ENCODE data around the gene SLC44A1. TPM values are rescaled to one million over a fixed set of nuclear protein-coding genes. Genes with fewer than 3 reads are reported as not detected.

SLC44A1 gene
- total and polyA plus RNA-seq, 2 of the 13 experiments (the other 11 are each of a cell fraction or from before 2014, with no cell fraction given): 21.4 to 40.8 TPM

DNA sequence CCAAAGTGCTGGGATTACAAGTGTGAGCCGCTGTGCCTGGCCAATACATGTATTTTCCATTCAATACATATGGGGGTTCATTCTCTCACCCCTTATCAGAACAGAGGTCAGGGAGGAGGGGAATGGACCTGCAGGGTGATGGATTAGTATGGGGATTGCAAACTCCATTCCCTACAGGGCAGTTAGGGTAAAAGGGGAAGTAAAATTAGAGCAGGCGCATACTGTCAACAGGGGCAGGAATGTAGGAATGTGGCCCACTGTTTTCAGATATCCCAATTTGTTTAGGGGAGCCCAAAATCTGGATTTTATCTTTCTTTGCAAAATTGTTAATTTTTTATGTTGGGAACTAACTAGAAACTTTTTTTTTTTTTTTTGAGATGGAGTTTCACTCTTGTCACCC, 46.4 kb upstream of the SLC44A1 start:
- no TSS peak for BruUV-seq (replicated peaks)

More for the DNA sequence above, 46.4 kb upstream of the SLC44A1 start:
- ChIA-PET POLR2A (no interaction called here), CTCF (ENCODE audit: low intra/inter-chr PET ratio, low total read pairs) (no interaction called here)
- TF ChIP-seq STAG1 (CRISPR knock-in tag; IDR thresholded peaks at IDR 0.05) (no peak), ZNF614 (CRISPR knock-in tag; IDR thresholded peaks at IDR 0.05; ENCODE audit: borderline replicate concordance) (no peak), SIX4 (CRISPR knock-in tag; IDR thresholded peaks at IDR 0.05) (no peak), ZNF567 (CRISPR knock-in tag; IDR thresholded peaks at IDR 0.05; ENCODE audit: borderline replicate concordance) (no peak), SCMH1 (CRISPR knock-in tag; IDR thresholded peaks at IDR 0.05; ENCODE audit: borderline replicate concordance) (no peak), ZNF24 (IDR thresholded peaks at IDR 0.05) (no peak), ZSCAN9 (CRISPR knock-in tag; IDR thresholded peaks at IDR 0.05; ENCODE audit: borderline replicate concordance) (no peak), KDM4B (CRISPR knock-in tag; IDR thresholded peaks at IDR 0.05) (no peak), RBM39 (IDR thresholded peaks at IDR 0.05; ENCODE audit: low read depth, low read length, poor library complexity, severe bottlenecking) (no peak), ZNF652 (CRISPR knock-in tag; IDR thresholded peaks at IDR 0.05; ENCODE audit: borderline replicate concordance, low read depth) (no peak), POLR2AphosphoS5 (IDR thresholded peaks at IDR 0.05; ENCODE audit: low read depth, low read length) (no peak), ZNF343 (CRISPR knock-in tag; IDR thresholded peaks at IDR 0.05) (no peak), TCF7 (IDR thresholded peaks at IDR 0.05; ENCODE audit: low read depth) (no peak), WIZ (CRISPR knock-in tag; IDR thresholded peaks at IDR 0.05) (no peak), SALL1 (CRISPR knock-in tag; IDR thresholded peaks at IDR 0.05) (no peak)
- TF ChIP-seq, protein P1, sequence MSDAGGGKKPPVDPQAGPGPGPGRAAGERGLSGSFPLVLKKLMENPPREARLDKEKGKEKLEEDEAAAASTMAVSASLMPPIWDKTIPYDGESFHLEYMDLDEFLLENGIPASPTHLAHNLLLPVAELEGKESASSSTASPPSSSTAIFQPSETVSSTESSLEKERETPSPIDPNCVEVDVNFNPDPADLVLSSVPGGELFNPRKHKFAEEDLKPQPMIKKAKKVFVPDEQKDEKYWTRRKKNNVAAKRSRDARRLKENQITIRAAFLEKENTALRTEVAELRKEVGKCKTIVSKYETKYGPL (CRISPR knock-in tag; IDR thresholded peaks at IDR 0.05): no peak
- TF ChIP-seq, protein P2, sequence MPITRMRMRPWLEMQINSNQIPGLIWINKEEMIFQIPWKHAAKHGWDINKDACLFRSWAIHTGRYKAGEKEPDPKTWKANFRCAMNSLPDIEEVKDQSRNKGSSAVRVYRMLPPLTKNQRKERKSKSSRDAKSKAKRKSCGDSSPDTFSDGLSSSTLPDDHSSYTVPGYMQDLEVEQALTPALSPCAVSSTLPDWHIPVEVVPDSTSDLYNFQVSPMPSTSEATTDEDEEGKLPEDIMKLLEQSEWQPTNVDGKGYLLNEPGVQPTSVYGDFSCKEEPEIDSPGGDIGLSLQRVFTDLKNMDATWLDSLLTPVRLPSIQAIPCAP (CRISPR knock-in tag; IDR thresholded peaks at IDR 0.05; ENCODE audit: low read depth): no peak
- TF ChIP-seq, protein P3, sequence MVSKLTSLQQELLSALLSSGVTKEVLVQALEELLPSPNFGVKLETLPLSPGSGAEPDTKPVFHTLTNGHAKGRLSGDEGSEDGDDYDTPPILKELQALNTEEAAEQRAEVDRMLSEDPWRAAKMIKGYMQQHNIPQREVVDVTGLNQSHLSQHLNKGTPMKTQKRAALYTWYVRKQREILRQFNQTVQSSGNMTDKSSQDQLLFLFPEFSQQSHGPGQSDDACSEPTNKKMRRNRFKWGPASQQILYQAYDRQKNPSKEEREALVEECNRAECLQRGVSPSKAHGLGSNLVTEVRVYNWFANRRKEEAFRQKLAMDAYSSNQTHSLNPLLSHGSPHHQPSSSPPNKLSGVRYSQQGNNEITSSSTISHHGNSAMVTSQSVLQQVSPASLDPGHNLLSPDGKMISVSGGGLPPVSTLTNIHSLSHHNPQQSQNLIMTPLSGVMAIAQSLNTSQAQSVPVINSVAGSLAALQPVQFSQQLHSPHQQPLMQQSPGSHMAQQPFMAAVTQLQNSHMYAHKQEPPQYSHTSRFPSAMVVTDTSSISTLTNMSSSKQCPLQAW (CRISPR knock-in tag; IDR thresholded peaks at IDR 0.05): no peak
- TF ChIP-seq, protein P4, sequence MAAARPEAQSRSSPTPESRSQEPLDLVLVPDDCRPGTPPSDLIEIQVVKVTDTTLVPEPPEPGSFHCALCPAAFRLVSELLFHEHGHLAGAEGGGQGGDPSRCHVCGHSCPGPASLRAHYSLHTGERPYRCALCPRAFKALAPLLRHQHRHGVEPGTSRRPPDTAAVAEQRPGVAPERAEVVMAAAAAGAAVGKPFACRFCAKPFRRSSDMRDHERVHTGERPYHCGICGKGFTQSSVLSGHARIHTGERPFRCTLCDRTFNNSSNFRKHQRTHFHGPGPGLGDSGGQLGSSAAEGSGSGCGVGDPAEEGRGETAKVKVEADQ (CRISPR knock-in tag; IDR thresholded peaks at IDR 0.05; ENCODE audit: borderline replicate concordance): no peak
- TF ChIP-seq, protein P5, sequence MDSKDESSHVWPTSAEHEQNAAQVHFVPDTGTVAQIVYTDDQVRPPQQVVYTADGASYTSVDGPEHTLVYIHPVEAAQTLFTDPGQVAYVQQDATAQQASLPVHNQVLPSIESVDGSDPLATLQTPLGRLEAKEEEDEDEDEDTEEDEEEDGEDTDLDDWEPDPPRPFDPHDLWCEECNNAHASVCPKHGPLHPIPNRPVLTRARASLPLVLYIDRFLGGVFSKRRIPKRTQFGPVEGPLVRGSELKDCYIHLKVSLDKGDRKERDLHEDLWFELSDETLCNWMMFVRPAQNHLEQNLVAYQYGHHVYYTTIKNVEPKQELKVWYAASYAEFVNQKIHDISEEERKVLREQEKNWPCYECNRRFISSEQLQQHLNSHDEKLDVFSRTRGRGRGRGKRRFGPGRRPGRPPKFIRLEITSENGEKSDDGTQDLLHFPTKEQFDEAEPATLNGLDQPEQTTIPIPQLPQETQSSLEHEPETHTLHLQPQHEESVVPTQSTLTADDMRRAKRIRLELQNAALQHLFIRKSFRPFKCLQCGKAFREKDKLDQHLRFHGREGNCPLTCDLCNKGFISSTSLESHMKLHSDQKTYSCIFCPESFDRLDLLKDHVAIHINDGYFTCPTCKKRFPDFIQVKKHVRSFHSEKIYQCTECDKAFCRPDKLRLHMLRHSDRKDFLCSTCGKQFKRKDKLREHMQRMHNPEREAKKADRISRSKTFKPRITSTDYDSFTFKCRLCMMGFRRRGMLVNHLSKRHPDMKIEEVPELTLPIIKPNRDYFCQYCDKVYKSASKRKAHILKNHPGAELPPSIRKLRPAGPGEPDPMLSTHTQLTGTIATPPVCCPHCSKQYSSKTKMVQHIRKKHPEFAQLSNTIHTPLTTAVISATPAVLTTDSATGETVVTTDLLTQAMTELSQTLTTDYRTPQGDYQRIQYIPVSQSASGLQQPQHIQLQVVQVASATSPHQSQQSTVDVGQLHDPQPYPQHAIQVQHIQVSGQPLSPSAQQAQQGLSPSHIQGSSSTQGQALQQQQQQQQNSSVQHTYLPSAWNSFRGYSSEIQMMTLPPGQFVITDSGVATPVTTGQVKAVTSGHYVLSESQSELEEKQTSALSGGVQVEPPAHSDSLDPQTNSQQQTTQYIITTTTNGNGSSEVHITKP (CRISPR knock-in tag; IDR thresholded peaks at IDR 0.05; ENCODE audit: low read depth): no peak
- DNase-seq (ENCODE audit: low spot score) (no peak), ATAC-seq (no peak), FAIRE-seq (no peak)
- H3K4me3 ChIP-seq (replicated peaks in 1 of 3; ENCODE audit: insufficient read depth in 1 of 3, low read depth in 2 of 3, low read length in 3 of 3): no peak overlapping the region
- in situ Hi-C loops (cut with HindIII; ENCODE audit: extremely low pct_ligation_motif_present, low pct_unique_long_range_greater_than_20kb) (no loop called here), intact Hi-C loops (cut with micrococcal nuclease; ENCODE audit: unreplicated experiment) (no loop called here)
- H3K27ac ChIP-seq (ENCODE audit: extremely low read length, insufficient read depth, low read length): no peak overlapping the region
- no peaks in the 10 kb centered on the region for H4K20me1 ChIP-seq (ENCODE audit: insufficient read depth, low read length)
- peaks cover 15% of the 10 kb centered on the region for H3K4me1 ChIP-seq (ENCODE audit: insufficient read depth, low read length)
- no peaks in the 10 kb centered on the region for H3K27me3 ChIP-seq (ENCODE audit: control insufficient read depth in 1 of 2, insufficient read depth in 2 of 2, low read length in 2 of 2)
- 82% methylated on average over 2 of the region's 2 CpGs for WGBS (ENCODE audit: low lambda C conversion rate)
- no peak overlapping the region for H2AFZ ChIP-seq (ENCODE audit: low read length)
- no peak overlapping the region for H3K9ac ChIP-seq (ENCODE audit: insufficient read depth, low read depth, low read length)
- H3K9me3 ChIP-seq (ENCODE audit: low read length): no peaks in the 10 kb centered on the region
- no peak overlapping the region for H3K4me2 ChIP-seq (ENCODE audit: low read depth, low read length)
- no peaks in the 10 kb centered on the region for H3K36me3 ChIP-seq (replicated peaks in 1 of 2; ENCODE audit: control insufficient read depth in 1 of 2, insufficient read depth in 2 of 2, low read length in 2 of 2)
- no peaks in the 10 kb centered on the region for H3K79me2 ChIP-seq (ENCODE audit: insufficient read depth, low read length)
